B cell (primary cell): Measurements from ENCODE around the gene RBM25. TPM values are rescaled to one million over a fixed set of nuclear protein-coding genes. Genes with fewer than 3 reads are reported as not detected.

Experiments
- ATAC-seq: fragments of 200-7000 bp; cut with Tn5 transposase; one replicate; pipeline ENCODE4 v1.10.0; 2021; ENCODE audit warnings: low read depth, mild to moderate bottlenecking, moderate number of reproducible peaks, moderate library complexity
- CTCF ChIA-PET: fragments of 350-600 bp; sonication (Branson Sonifier 250); formaldehyde crosslinking; loops from one replicate; lab custom pipeline; 2021; ENCODE audit warnings: antibody characterized with exemption, inconsistent platforms; lab: Charles Lee
- POLR2A ChIA-PET: fragments of 350-600 bp; sonication (Branson Sonifier 250); formaldehyde crosslinking; loops from one replicate; lab custom pipeline; 2021; ENCODE audit warnings: antibody characterized with exemption; lab: Charles Lee
- DNase-seq: peaks from one replicate; pipeline ENCODE4 v3.0.0; 2013
- H2AFZ ChIP-seq: 2 replicates; pipeline ENCODE4 v1.6.1; 2012; ENCODE audit warnings: mild to moderate bottlenecking, low read depth, low read length; ENCODE audit not compliant: insufficient read depth, poor library complexity, severe bottlenecking
- H3K27ac ChIP-seq, 2 donors: 1 replicate in 1 of 2; 2 replicates in 1 of 2; pipeline ENCODE4 v1.5.1; 2012 to 2013; ENCODE audit warnings: low read length in 2 of 2, mild to moderate bottlenecking in 2 of 2, moderate library complexity in 1 of 2
- H3K27me3 ChIP-seq, 4 experiments: fragments of 200-600 bp in 1 of 4; sonication (generic) in 1 of 4; replicated peaks in 1 of 4; 1 replicate in 2 of 4; 2 replicates in 2 of 4; pipeline versions ENCODE4 v1.6.1 to v1.7.0; 2013 to 2016; ENCODE audit warnings: low read length in 3 of 4, mild to moderate bottlenecking in 2 of 4, mixed read lengths in 1 of 4, moderate library complexity in 1 of 4; ENCODE audit not compliant: insufficient read depth in 4 of 4, control insufficient read depth in 3 of 4; ENCODE audit errors: control extremely low read depth in 1 of 4
- H3K36me3 ChIP-seq, 2 experiments: replicated peaks in 1 of 2; 1 replicate in 1 of 2; 2 replicates in 1 of 2; pipeline versions ENCODE4 v1.6.1 to v1.7.1; 2013; ENCODE audit warnings: low read length in 1 of 2; ENCODE audit not compliant: insufficient read depth in 2 of 2, control insufficient read depth in 1 of 2; ENCODE audit errors: control extremely low read depth in 1 of 2, extremely low read depth in 1 of 2
- H3K4me1 ChIP-seq, 2 donors: fragments of 200-600 bp in 1 of 2; sonication (generic) in 1 of 2; 1 replicate in 1 of 2; 2 replicates in 1 of 2; pipeline versions ENCODE4 v1.5.1 to v1.6.1; 2013 to 2017; ENCODE audit warnings: low read length in 2 of 2; ENCODE audit not compliant: control insufficient read depth in 2 of 2, insufficient read depth in 2 of 2
- H3K4me2 ChIP-seq: replicated peaks from 2 replicates; pipeline ENCODE3; 2012; ENCODE audit warnings: mild to moderate bottlenecking, low read depth, low read length; ENCODE audit not compliant: poor library complexity, severe bottlenecking
- H3K4me3 ChIP-seq, 5 experiments: fragments of 200-600 bp in 1 of 5; sonication (generic) in 1 of 5; 1 replicate in 3 of 5; 2 replicates in 2 of 5; pipeline versions ENCODE4 v1.5.1 to v1.7.0; 2011 to 2016; ENCODE audit warnings: low read length in 4 of 5, mild to moderate bottlenecking in 4 of 5, low read depth in 2 of 5, control low read depth in 1 of 5, moderate library complexity in 1 of 5; ENCODE audit not compliant: insufficient read depth in 1 of 5; ENCODE audit errors: control extremely low read depth in 1 of 5, extremely low read depth in 1 of 5
- H3K79me2 ChIP-seq: fragments of 200-600 bp; sonication (generic); one replicate; pipeline ENCODE4 v1.6.0; 2016; ENCODE audit warnings: low read length; ENCODE audit not compliant: control insufficient read depth, insufficient read depth
- H3K9ac ChIP-seq: fragments of 200-600 bp; sonication (generic); 2 replicates; pipeline ENCODE4 v1.6.1; 2017; ENCODE audit warnings: mild to moderate bottlenecking, low read length, moderate library complexity
- H3K9me3 ChIP-seq, 3 donors: one replicate each; pipeline versions ENCODE4 v1.6.1 to v1.7.1; 2013; ENCODE audit warnings: low read length in 2 of 3; ENCODE audit not compliant: control insufficient read depth in 2 of 3, insufficient read depth in 1 of 3; ENCODE audit errors: control extremely low read depth in 1 of 3
- H4K20me1 ChIP-seq: 2 replicates; pipeline ENCODE4 v1.6.0; 2012; ENCODE audit warnings: mild to moderate bottlenecking, low read length; ENCODE audit not compliant: insufficient read depth, control insufficient read depth, poor library complexity, severe bottlenecking
- H3K27ac Mint-ChIP-seq: one replicate; pipeline ENCODE4 v1.8.0; 2021; ENCODE audit warnings: mixed read lengths
- H3K27me3 Mint-ChIP-seq: one replicate; pipeline ENCODE4 v1.8.0; 2021; ENCODE audit warnings: mixed read lengths
- H3K4me1 Mint-ChIP-seq: one replicate; pipeline ENCODE4 v1.8.0; 2021; ENCODE audit warnings: mixed read lengths
- H3K4me3 Mint-ChIP-seq: one replicate; pipeline ENCODE4 v1.8.0; 2021; ENCODE audit warnings: mixed read lengths
- H3K9me3 Mint-ChIP-seq: one replicate; pipeline ENCODE4 v1.8.0; 2022; ENCODE audit warnings: mixed read lengths; ENCODE audit not compliant: insufficient read depth
- CTCF ChIP-seq: fragments of 200-600 bp; IDR thresholded peaks from one replicate; pipeline ENCODE4 v1.8.0; 2022; ENCODE audit warnings: antibody characterized with exemption, mild to moderate bottlenecking
- EZH2 ChIP-seq: IDR thresholded peaks from 2 replicates; pipeline ENCODE4 v1.6.1; 2012; ENCODE audit warnings: borderline replicate concordance, low read depth, mild to moderate bottlenecking, moderate library complexity, low read length; ENCODE audit not compliant: insufficient read depth, poor library complexity, severe bottlenecking
- WGBS: methylation state at CpG from one replicate; pipeline ENCODE4 v1.1.5; 2013; ENCODE audit warnings: missing lambda C conversion rate; ENCODE audit not compliant: insufficient coverage; 5-methylcytosine and 5-hydroxymethylcytosine counted together
- intact Hi-C: fragments of 100-400 bp; cut with micrococcal nuclease; formaldehyde crosslinking; loops from one replicate; pipeline ENCODE4 v1.10.0; 2022
- polyA plus RNA-seq: library from polyadenylated mRNA; depleted of rRNA; stranded (reverse); fragments of >200 nt; gene quantifications from 2 replicates; pipeline ENCODE4 v1.2.3, GENCODE V29; 2012
- total RNA-seq, 2 donors: library from RNA; stranded (reverse); fragments of 120-200 nt in 1 of 2; gene quantifications; 1 replicate in 1 of 2; 2 replicates in 1 of 2; pipeline versions ENCODE4 v1.2.3 to v1.2.4, GENCODE V29; 2013 to 2022

RBM25 gene
- total and polyA plus RNA-seq, 2 donors (not counting 1 experiment from before 2014, with no cell fraction given) = 20.2 to 137 TPM

- no peak overlapping the region for H3K4me3 ChIP-seq
- no peak overlapping the region for H3K27ac ChIP-seq
- intact Hi-C loops = no loop called here
- H3K4me1 ChIP-seq = no peaks in the 10 kb centered on the region
- ChIA-PET POLR2A (no interaction called here), CTCF (interaction anchor here (0.6 kb wide), 1 partner anchor 1644 kb away, joined by 4 read pairs; no protein-coding TSS in a partner anchor)
- H3K4me3 Mint-ChIP-seq = no peak overlapping the region
- H3K9me3 ChIP-seq = no peaks in the 10 kb centered on the region
- H2AFZ ChIP-seq = no peak overlapping the region
- WGBS = no CpG with 5 or more reads among the region's 2 CpGs
- H3K4me2 ChIP-seq = no peak overlapping the region
- ATAC-seq (no peak), DNase-seq (no peak)
- H3K9ac ChIP-seq = no peak overlapping the region
- peaks cover 32% of the 10 kb centered on the region for H3K79me2 ChIP-seq
- H3K36me3 ChIP-seq = peaks cover 3 to 55% of the 10 kb centered on the region in 2 experiments
- H3K27me3 ChIP-seq = no peaks in the 10 kb centered on the region
- H3K27ac Mint-ChIP-seq = no peak overlapping the region
- no peaks in the 10 kb centered on the region for H3K27me3 Mint-ChIP-seq
- H4K20me1 ChIP-seq = peaks cover 29% of the 10 kb centered on the region
- H3K9me3 Mint-ChIP-seq = no peaks in the 10 kb centered on the region
- peaks cover 8% of the 10 kb centered on the region for H3K4me1 Mint-ChIP-seq
- no peak for TF ChIP-seq CTCF
- no peak for TF ChIP-seq EZH2
Observed at GRCh38 chr14:73149753-73150152, 91.4 kb downstream of the RBM25 start.

- Histone ChIP-seq H2AFZ (no peak overlapping the region), H3K36me3 (peaks cover 2 to 63% of the 10 kb centered on the region in 2 experiments), H3K4me3 (no peak overlapping the region), H3K27ac (no peak overlapping the region), H3K4me1 (no peaks in the 10 kb centered on the region), H3K27me3 (no peaks in the 10 kb centered on the region), H3K79me2 (no peaks in the 10 kb centered on the region), H3K9ac (no peak overlapping the region), H3K4me2 (no peak overlapping the region), H4K20me1 (peaks cover under 1% of the 10 kb centered on the region), H3K9me3 (no peaks in the 10 kb centered on the region)
- H3K9me3 Mint-ChIP-seq = no peaks in the 10 kb centered on the region
- POLR2A ChIA-PET = no interaction called here
- H3K27ac Mint-ChIP-seq = no peak overlapping the region
- no peak for TF ChIP-seq CTCF
- TF ChIP-seq EZH2 = no peak
- ATAC-seq (no peak), DNase-seq (no peak)
- H3K27me3 Mint-ChIP-seq = no peaks in the 10 kb centered on the region
- H3K4me3 Mint-ChIP-seq = no peak overlapping the region
- intact Hi-C loops = no loop called here
- CTCF ChIA-PET = no interaction called here
- H3K4me1 Mint-ChIP-seq = no peaks in the 10 kb centered on the region
Observed at GRCh38 chr14:73153272-73153671, 94.9 kb downstream of the RBM25 start.
